GM19467 (cell line): ENCODE data around the gene FOXN3.

Source experiments
- ATAC-seq: cut with Tn5 transposase; IDR thresholded peaks from one replicate; pipeline ENCODE4 v1.9.1; 2021; ENCODE audit warnings: mild to moderate bottlenecking, moderate library complexity; ENCODE audit not compliant: unreplicated experiment

The FOXN3 gene

DNA sequence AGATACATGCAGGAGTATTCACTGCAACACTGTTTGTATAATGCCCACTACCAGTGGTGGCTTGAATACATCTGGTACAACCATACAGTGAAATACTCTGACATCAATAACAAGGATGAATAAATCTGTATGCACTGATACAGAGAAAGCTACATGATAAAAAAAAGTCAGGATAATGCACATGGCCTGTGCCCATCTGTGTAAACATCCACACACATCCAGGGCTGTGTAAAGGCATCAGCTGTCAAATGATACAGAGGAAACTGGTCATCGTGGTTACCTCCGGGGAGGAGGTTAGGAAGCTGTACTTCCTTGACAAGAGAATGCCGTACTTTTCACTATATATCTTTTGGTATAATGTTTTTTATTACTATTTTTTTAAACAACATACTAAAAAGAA, 176.6 kb downstream of the FOXN3 start:
- ATAC-seq, result no peak

DNA sequence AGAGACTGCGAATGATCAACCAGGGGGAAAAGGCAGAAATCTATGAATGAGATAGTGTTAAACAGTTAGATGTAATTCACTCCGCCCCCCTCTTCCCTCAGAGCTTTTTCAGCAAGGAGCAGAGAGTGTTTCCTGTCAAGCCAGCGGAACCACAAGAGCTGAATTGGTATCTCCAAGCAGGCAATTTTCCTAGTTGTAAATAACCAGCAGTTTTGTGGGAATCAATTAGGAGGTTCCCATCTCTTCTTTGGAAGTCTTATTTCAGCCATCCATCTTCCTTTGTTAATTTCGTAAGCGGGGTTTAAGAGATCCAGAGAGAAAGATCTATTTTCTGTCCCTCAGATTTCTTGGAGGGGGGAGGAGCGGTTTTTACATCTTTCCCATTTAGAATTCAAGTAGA, 178.0 kb downstream of the FOXN3 start:
- ATAC-seq, result no peak

DNA sequence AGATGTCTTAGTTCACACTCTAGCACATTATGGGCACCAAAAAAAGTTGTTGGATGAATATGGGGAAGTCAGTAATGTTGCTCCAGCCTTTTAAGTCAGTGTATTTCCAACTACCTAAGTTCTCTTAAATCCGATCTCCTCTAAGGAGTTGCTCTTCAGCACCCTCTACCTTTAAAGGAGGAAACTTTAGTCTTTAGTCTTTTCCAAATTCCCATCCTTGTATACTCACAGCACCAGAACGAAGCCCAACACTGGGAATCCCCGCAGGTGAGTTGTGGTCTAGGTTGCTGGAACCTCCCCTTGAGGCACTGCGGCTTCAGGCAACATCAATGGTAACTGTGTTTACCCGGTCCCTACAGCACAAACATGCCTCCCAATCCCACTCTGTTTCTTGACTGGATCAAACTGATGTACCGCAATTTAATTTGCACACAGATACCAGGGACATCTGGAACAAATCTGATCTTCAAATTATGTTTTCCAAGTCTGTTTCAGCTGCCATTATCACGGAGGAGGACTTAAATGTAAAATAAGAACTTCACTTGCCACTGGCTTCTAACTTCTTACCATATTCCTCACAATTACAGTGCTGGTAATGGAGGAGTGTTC, 179.0 kb downstream of the FOXN3 start:
- no peak for ATAC-seq

DNA sequence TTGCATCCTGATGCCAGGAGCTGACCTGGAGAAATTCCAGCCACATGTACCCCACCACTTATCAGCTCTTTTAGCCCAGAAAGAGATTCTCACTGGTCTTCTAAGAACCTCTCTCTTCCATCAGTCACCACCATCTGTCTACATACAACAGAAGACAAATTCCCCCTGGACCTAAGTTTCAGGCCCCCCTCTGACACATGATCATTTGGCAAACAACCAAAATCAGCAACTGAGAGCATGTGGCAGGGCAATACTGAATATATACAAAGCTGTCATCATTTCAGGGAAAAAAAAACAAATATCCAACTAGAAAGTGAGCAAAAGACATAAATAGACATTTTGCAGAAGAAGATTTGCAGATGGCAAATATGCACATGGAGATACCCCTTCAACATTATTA, 180.2 kb downstream of the FOXN3 start:
- ATAC-seq, result no peak

DNA sequence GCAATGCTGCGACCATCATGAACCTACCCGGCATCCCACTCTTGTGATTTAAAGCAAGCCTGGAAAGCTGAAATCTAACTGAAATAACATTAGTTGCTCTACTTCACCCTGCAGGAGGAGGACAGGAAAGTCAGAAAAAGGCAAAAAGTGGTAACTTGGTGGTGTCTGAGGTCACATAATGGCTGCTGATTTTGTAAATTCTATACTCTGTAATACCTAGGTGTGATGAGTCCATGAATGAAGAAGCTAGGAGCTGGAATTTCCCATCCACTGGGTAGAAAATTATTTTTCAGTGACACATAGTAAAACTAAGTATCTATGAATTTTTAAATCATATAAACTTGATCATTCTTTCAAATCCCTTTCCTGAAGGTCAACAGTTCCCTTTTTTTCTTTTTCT, 183.8 kb downstream of the FOXN3 start:
- no peak for ATAC-seq

DNA sequence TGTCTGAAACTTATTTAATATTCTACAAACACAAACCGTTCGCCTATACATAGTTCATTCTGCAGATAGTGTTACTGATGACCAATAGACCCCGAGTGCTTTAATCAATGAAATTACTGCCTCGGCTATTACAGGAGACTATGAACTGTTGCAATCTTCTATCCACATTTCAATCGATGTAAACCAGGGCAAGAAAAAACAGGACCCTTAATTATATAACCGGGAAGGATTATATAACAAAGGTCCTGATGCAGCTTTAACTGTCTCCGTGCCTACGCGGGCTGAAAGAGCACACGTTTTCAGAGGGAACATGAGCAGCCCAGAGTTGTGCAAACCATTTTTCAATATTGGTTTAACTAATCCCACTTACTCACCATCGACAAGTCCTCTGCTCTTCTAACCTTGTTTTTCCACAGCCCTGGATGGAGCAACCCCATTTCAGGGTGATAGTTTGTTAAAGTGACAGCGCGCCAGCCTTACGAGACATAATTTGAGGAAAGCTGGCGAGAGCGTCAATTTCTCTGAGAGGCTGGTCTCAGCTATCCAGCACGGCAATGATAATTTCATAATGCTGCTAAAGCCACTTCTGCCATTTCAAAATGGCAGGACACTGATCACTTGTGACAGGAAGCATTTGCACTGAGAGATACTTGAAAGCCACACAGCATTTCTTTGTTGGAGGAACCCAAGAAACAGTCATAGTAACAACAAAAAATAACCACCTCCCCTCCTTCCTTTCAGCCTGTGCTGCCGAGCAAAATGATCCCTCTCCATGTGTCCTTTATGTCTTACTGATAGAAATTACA, 184.6 kb downstream of the FOXN3 start:
- no peak for ATAC-seq

GRCh38 chr14:89231426-89232113, 185.5 kb downstream of the FOXN3 start:
- ATAC-seq, result no peak

- ATAC-seq, result no peak
Observed at GRCh38 chr14:89228921-89229639, 188.0 kb downstream of the FOXN3 start.

GRCh38 chr14:89227496-89227836, 189.6 kb downstream of the FOXN3 start:
- no peak for ATAC-seq

DNA sequence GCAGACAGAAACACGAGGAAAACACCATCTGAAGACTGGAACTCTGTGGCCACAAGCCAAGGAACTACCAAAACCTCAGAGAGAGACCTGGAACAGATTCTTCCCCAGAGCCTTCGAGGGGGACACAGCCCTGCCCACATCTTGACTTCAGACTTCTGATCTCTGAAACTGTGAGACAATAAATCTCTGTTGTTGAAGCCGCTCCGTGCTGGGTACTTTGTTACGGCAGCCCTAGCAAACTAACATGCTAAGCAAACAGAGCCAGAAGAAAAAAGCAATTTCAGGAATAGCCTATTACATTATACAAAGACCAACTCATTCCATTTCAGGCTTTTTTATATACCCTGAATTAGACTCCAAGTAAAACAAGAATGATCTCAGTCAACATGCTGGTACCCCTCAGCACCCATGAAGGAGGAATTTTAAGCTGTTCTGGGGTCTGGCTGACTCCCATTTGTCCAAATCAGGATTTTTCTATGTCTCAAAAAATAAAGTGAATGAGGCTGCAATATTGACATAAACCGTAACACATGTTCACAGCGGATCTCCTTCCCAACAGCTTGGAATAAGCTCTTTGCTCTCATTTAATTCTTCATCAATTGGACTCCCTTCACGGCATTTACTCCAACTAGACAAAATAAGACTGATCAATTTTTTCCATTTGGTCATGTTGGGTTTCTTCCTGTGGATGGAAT, 190.1 kb downstream of the FOXN3 start:
- no peak for ATAC-seq

DNA sequence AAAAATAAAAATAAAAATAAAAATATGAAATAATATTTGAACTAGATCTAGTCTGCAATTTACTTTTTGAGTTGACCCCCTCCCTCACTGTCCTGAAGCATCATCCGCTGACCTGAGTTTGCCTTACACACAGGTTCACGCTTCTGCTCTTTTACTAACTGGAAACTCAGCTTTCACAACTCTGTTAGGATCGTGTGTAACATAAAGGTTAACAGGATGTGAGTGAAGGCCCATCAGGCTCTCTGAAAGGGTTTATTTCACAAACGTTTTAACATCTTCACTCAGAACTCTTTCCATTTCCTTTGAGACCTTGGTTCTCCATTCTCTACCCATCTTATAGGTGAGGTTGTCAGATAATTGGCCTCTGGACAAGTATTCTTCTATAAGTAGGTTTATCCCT, 191.4 kb downstream of the FOXN3 start:
- no peak for ATAC-seq

DNA sequence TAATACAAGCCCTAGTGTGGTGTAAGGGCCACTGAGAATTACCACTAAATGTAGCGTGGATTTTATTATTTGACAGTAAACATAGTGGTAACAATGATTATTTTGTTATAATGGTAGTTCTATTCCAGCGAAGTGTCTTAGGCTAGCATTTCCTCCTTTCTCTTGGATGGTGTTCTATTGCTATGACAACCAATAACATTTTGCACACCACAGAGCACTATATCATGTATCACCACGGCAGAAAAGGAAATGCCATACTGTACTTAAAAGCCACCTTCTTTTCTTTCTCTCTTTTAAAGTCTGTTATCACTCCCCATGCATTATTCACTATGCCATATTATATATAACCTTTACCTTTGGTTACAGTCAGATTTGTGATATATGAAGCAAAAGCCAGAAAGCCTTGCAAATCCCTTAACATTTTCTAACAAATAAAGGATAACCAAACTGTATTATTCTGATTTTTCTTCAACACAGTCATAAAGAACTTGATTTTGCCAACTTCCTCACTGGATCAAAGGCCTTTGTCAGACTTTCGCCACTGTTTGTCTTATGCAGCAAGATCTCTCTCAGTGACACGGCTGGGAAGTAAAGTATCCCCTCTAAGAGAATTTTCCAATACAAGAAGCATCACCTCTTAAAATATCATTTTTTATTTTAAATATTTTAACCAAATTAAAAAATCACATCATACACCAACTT, 195.8 kb downstream of the FOXN3 start:
- no peak for ATAC-seq

GRCh38 chr14:89219051-89219450, 198.0 kb downstream of the FOXN3 start:
- ATAC-seq, result no peak

DNA sequence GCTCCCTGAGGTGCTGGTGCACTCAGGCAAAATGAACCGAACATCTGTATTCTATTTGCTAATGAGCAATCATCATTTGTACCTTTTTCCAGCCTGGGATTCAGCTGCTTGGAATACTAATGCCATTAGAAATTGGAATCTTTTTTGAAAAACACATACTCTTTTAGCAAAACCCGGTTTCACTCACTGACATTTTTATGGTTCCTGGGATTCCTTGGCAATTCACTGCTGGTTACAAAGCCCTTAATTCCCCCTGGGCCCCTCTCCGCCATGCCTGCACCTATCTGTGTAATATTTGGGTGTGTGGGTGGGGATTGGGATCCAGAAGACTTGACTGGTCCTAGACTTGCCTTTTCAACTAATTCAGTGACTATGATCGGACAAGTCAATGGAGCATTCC, 199.1 kb downstream of the FOXN3 start:
- no peak for ATAC-seq

DNA sequence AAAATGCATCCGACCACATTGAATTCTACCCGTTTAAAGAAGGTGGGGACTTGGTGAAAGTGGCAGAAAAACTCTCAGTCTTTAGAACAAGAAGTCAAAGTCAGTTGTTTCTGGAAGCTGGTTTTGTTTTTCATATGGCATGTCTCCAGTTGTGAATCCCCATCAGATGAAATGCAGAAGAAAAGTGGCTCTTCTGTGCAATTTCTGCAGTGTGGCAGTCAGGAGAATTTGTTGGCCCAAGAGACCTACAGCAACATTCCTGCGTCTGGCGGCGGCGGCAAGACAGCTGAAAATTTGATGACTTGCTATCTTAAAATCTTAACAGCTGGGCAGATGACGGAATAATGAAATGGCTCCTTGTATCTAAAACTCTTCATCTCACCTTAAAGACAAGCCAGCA, 201.5 kb downstream of the FOXN3 start:
- ATAC-seq, result no peak

DNA sequence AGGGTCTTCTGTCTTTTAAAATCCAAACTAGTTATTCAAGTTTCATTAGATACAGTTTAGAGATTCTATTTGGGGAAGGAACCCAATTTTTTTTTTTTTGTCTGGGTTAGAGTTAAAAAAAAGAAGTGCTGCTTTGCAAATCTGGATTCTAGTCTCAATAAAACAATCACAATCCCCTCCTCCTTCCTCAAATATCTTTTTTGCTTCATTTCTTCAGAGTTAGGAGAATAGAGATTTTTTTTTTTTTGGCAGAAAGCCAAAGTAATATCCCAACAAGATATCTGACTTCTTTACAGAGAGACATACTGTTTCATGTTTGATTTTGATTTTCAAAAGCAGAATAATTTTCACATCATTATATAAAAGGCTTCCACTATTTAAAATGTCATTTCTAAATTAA, 201.9 kb downstream of the FOXN3 start:
- no peak for ATAC-seq

GRCh38 chr14:89214221-89214965, 202.6 kb downstream of the FOXN3 start:
- no peak for ATAC-seq

DNA sequence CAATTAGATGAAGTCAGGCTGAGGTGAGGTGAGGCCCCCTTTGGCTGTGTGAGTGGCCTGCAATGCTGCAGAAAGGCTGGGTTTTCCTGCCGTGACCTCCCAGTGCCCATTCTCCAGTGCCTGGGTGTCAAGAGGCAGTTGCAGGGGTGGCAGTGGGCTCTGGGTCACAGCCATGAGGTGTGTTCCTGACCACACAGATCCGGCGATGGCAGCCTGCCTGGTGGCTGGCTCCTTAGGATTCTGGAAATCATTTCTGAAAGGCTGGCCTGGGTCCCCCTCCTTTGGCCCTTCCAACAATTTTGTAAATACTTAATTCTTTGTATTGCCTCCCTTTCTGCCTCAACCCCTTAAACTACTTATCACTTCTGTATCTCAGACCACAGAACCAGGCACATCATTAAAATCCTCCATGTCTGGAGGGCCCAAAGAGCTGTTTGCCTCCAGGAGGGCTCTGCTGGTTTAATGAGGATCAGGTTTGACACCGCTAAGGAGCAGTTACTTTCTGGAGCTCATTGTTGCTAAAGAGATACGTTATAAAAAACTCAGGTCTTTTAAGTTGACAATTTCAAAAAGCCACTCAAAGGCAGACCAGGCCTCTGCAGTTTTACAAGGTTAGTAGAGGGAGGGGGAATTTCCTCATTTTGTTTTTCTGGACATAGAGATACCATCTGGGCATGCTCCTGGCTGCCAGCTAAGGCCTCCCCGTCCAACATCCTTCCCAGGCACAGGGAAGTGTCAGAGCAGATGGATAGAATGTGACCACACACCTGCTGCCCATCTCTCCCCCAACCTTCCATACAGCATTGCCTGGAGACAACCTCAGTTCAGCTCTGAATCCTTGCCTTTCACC, 204.4 kb downstream of the FOXN3 start:
- no peak for ATAC-seq

- no peak for ATAC-seq
Observed at GRCh38 chr14:89209558-89209957, 207.5 kb downstream of the FOXN3 start.
